Ovary (tissue), 9 donors: Measurements from ENCODE around the gene CTDP1. TPM values are rescaled to one million over a fixed set of nuclear protein-coding genes. Genes with fewer than 3 reads are reported as not detected.
"Not testable (repeated sequence)": the region's sequence is repeated elsewhere in the genome, so short reads cannot be mapped to it uniquely, and the experiment has no call there.

Experiments
- DNase-seq, 5 donors: peaks; one replicate each; pipeline ENCODE4 v3.0.0-alpha.2; 2019 to 2020
- H3K27ac ChIP-seq, 2 donors: fragments of 200-600 bp; one replicate each; pipeline versions ENCODE4 v1.5.1 to v1.8.0; 2019 to 2022
- H3K27me3 ChIP-seq: fragments of 200-600 bp; one replicate; pipeline ENCODE4 v1.8.0; 2022
- H3K36me3 ChIP-seq: fragments of 200-600 bp; sonication (generic); one replicate; pipeline ENCODE4 v1.5.1; 2019
- H3K4me1 ChIP-seq: one replicate; pipeline ENCODE4 v1.8.1; 2013; ENCODE audit warnings: mild to moderate bottlenecking, moderate library complexity; ENCODE audit not compliant: insufficient read depth
- H3K4me3 ChIP-seq: fragments of 200-600 bp; sonication (generic); one replicate; pipeline ENCODE4 v1.5.1; 2017
- H3K9me3 ChIP-seq, 2 donors: fragments of 200-600 bp in 1 of 2; sonication (generic) in 1 of 2; one replicate each; pipeline versions ENCODE4 v1.5.1 to v1.8.1; 2013 to 2019; ENCODE audit warnings: mild to moderate bottlenecking in 1 of 2, moderate library complexity in 1 of 2
- EP300 ChIP-seq: sonication (generic); formaldehyde crosslinking; IDR thresholded peaks from one replicate; pipeline ENCODE4 v1.6.1; 2017; ENCODE audit warnings: antibody characterized with exemption
- POLR2A ChIP-seq: fragments of 450-650 bp; IDR thresholded peaks from one replicate; pipeline ENCODE4 v1.6.1; 2017; ENCODE audit warnings: antibody characterized with exemption, mild to moderate bottlenecking, moderate library complexity
- WGBS, 3 donors: extraction: QIAGEN DNeasy Blood & Tissue Kit in 1 of 3; methylation state at CpG; one replicate each; pipeline versions ENCODE4 v1.1.5 to v1.1.7; 2013 to 2017; 5-methylcytosine and 5-hydroxymethylcytosine counted together
- intact Hi-C, 4 donors: fragments of 100-400 bp; cut with DNase I; formaldehyde crosslinking; loops; one replicate each; pipeline versions ENCODE4 v1.11.0 to v1.15.1; 2022 to 2023
- polyA plus RNA-seq, 2 donors: library from polyadenylated mRNA; stranded (reverse); fragments of 200-250 nt in 1 of 2; fragments of 350-450 nt in 1 of 2; fragmentation: Illumina TruSeq in 1 of 2; extraction: RNeasy Lipid Tissue Mini Kit (QIAGEN cat#74804) in 1 of 2; gene quantifications; one replicate each; pipeline ENCODE4 v1.2.3, GENCODE V29; 2013 to 2014
- total RNA-seq, 7 donors: library from RNA; depleted of rRNA in 2 of 7; stranded (reverse); fragments of >200 nt in 2 of 7; fragmentation: NEBNext Ultra II Directional in 3 of 7; extraction: Animal tissue kit (Norgen Biotek cat#: 25700) in 3 of 7; gene quantifications; one replicate each; pipeline versions ENCODE4 v1.1.0 to v1.2.4, GENCODE V29; 2016 to 2023
- TF ChIP-seq, protein P1 (sequence below), 3 donors: fragments of 450-650 bp in 2 of 3; fragments of 200-600 bp in 1 of 3; IDR thresholded peaks; one replicate each; pipeline versions ENCODE4 v1.5.1 to v1.8.0; 2016 to 2022; ENCODE audit warnings: antibody characterized with exemption in 3 of 3, mild to moderate bottlenecking in 1 of 3
- donor health status: DM: no; HTN: no; CAD: no; lungs with moderate emphysema.
- donor health status: DM: no; HTN: no; CAD: no.
- donor health status: Bipolar disorder and iron deficiency.
- donor health status: DM: yes; HTN: yes; CAD: no.
- donor health status: DM: no; HTN: no; CAD: no.
- donor health status: DM: yes; HTN: yes; CAD: no.

The CTDP1 gene
- total and polyA plus RNA-seq, 9 donors: 2.5 to 15.2 (median 11.2) TPM

- intact Hi-C loops: no loop called here
- WGBS, 3 donors: 94 to 97% (median 96%) methylated on average over 33 of the region's 33 CpGs
- no peaks in the 10 kb centered on the region for H3K36me3 ChIP-seq
These were observed 47.6 kb downstream of the CTDP1 start for GRCh38 chr18:79727211-79727610.

DNA sequence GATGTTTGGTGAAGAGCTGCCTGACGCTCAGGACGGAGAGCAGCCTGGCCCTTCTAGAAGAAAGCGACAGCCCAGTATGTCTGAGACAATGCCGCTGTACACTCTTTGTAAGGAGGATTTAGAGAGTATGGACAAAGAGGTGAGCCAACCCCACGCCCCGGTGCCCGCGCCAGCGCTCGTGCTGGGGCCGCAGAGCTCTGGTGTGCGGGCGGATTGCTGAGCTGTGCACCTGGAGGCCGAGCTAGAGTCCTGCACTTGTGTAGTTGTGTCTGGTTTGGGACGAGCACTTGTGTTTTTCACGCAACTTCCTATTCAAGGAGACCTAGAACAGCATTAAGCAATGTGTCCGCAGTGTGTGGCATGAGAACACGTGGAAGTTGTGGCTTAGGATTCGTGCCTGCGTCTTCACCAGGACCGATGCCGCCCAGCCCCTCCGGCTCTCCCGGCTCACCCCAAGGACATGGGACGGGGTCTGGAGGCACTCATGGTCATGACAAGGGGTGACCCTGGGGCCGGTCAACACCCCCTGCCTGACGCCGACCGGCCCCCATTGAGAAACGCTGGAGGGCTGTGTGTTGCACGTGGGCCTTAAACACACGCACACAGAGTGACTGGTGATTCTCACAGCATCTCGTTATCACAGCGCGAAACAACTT, 49.5 kb downstream of the CTDP1 start:
- no peak for TF ChIP-seq EP300
- TF ChIP-seq POLR2A: no peak
- TF ChIP-seq, protein P1, sequence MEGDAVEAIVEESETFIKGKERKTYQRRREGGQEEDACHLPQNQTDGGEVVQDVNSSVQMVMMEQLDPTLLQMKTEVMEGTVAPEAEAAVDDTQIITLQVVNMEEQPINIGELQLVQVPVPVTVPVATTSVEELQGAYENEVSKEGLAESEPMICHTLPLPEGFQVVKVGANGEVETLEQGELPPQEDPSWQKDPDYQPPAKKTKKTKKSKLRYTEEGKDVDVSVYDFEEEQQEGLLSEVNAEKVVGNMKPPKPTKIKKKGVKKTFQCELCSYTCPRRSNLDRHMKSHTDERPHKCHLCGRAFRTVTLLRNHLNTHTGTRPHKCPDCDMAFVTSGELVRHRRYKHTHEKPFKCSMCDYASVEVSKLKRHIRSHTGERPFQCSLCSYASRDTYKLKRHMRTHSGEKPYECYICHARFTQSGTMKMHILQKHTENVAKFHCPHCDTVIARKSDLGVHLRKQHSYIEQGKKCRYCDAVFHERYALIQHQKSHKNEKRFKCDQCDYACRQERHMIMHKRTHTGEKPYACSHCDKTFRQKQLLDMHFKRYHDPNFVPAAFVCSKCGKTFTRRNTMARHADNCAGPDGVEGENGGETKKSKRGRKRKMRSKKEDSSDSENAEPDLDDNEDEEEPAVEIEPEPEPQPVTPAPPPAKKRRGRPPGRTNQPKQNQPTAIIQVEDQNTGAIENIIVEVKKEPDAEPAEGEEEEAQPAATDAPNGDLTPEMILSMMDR (IDR thresholded peaks at IDR 0.05): no peak
- 95 to 97% (median 95%) methylated on average over 35 of the region's 35 CpGs for WGBS, 3 donors
- Histone ChIP-seq H3K4me3 (no peak overlapping the region), H3K27me3 (no peaks in the 10 kb centered on the region), H3K27ac (no peak overlapping the region), H3K4me1 (no peaks in the 10 kb centered on the region), H3K36me3 (no peaks in the 10 kb centered on the region), H3K9me3 (no peaks in the 10 kb centered on the region)
- intact Hi-C loops: no loop called here
- no peak for DNase-seq

More at GRCh38 chr18:79727211-79727610, 47.6 kb downstream of the CTDP1 start:
- no peak overlapping the region for H3K27ac ChIP-seq
- TF ChIP-seq POLR2A: no peak
- TF ChIP-seq, protein P1 (IDR thresholded peaks at IDR 0.05): no peak
- TF ChIP-seq EP300: no peak
- no peaks in the 10 kb centered on the region for H3K27me3 ChIP-seq
- H3K9me3 ChIP-seq: no peaks in the 10 kb centered on the region
- H3K4me1 ChIP-seq: no peaks in the 10 kb centered on the region
- DNase-seq: no peak
- no peak overlapping the region for H3K4me3 ChIP-seq

- H3K4me1 ChIP-seq: no peaks in the 10 kb centered on the region
- H3K27me3 ChIP-seq: no peaks in the 10 kb centered on the region
- H3K4me3 ChIP-seq: no peak overlapping the region
- DNase-seq: no peak
- no peak for TF ChIP-seq EP300
- TF ChIP-seq, protein P1 (IDR thresholded peaks at IDR 0.05): no peak
- TF ChIP-seq POLR2A: no peak
- WGBS, 3 donors: 92 to 97% (median 97%) methylated on average over 12 of the region's 12 CpGs
- intact Hi-C loops: no loop called here
- no peaks in the 10 kb centered on the region for H3K36me3 ChIP-seq
- no peak overlapping the region for H3K27ac ChIP-seq
- no peaks in the 10 kb centered on the region for H3K9me3 ChIP-seq
These were observed 50.0 kb downstream of the CTDP1 start for GRCh38 chr18:79729611-79730010.

- no peak for DNase-seq
- WGBS, 3 donors: 91 to 99% (median 93%) methylated on average over 11 of the region's 11 CpGs
- intact Hi-C loops: no loop called here
- Histone ChIP-seq H3K27me3 (no peaks in the 10 kb centered on the region), H3K9me3 (no peaks in the 10 kb centered on the region), H3K4me3 (no peak overlapping the region), H3K4me1 (no peaks in the 10 kb centered on the region), H3K36me3 (no peaks in the 10 kb centered on the region), H3K27ac (no peak overlapping the region)
- TF ChIP-seq, protein P1 (IDR thresholded peaks at IDR 0.05): no peak
- TF ChIP-seq EP300 (no peak), POLR2A (no peak)
These were observed 51.2 kb downstream of the CTDP1 start for GRCh38 chr18:79730804-79731203.

GRCh38 chr18:79731881-79732720, 52.5 kb downstream of the CTDP1 start:
- DNase-seq, intact Hi-C loops, H3K4me3 ChIP-seq, H3K27me3 ChIP-seq, H3K4me1 ChIP-seq, H3K27ac ChIP-seq, H3K9me3 ChIP-seq, H3K36me3 ChIP-seq: not testable (repeated sequence)
- 95 to 99% (median 96%) methylated on average over 14 to 17 of the region's 17 CpGs for whole genome bisulfite sequencing, 3 donors
